Karpas-422 (cell line): Measurements from ENCODE around the gene CARD19. TPM values are rescaled to one million over a fixed set of nuclear protein-coding genes. Genes with fewer than 3 reads are reported as not detected.

Experiments
- DNase-seq: peaks from one replicate; pipeline ENCODE4 v3.0.0-alpha.2; 2015
- H2AFZ ChIP-seq: fragments of 200-600 bp; sonication (generic); 2 replicates; pipeline ENCODE4 v1.6.1; 2014; ENCODE audit warnings: antibody characterized with exemption, low read length, mixed read lengths
- H3K27ac ChIP-seq: fragments of 200-600 bp; sonication (generic); 2 replicates; pipeline ENCODE4 v1.5.1; 2014; ENCODE audit warnings: mild to moderate bottlenecking, low read length, moderate library complexity
- H3K27me3 ChIP-seq: fragments of 200-600 bp; sonication (generic); 2 replicates; pipeline ENCODE4 v1.6.1; 2014; ENCODE audit warnings: low read length, mixed read lengths
- H3K36me3 ChIP-seq: fragments of 200-600 bp; sonication (generic); 2 replicates; pipeline ENCODE4 v1.6.1; 2014; ENCODE audit warnings: low read length, mixed read lengths; ENCODE audit not compliant: insufficient read depth
- H3K4me1 ChIP-seq: fragments of 200-600 bp; sonication (generic); 2 replicates; pipeline ENCODE4 v1.6.1; 2014; ENCODE audit warnings: mild to moderate bottlenecking, low read length, mixed read lengths
- H3K4me2 ChIP-seq: fragments of 200-600 bp; sonication (generic); 2 replicates; pipeline ENCODE4 v1.6.1; 2014; ENCODE audit warnings: low read length, low read depth, mild to moderate bottlenecking; ENCODE audit not compliant: poor library complexity, severe bottlenecking
- H3K4me3 ChIP-seq: fragments of 200-600 bp; sonication (generic); 2 replicates; pipeline ENCODE4 v1.5.1; 2014; ENCODE audit warnings: mild to moderate bottlenecking, antibody characterized with exemption, low read length, mixed read lengths
- H3K79me2 ChIP-seq: fragments of 200-600 bp; sonication (generic); 2 replicates; pipeline ENCODE4 v1.6.1; 2014; ENCODE audit warnings: mild to moderate bottlenecking, low read length, mixed read lengths
- H3K9ac ChIP-seq: fragments of 200-600 bp; sonication (generic); 2 replicates; pipeline ENCODE4 v1.6.0; 2014; ENCODE audit warnings: low read length
- H3K9me2 ChIP-seq: fragments of 200-600 bp; sonication (generic), shearing (Covaris generic); replicated peaks from 2 replicates; pipeline ENCODE4 v1.6.0; 2014; ENCODE audit warnings: mild to moderate bottlenecking, low read length, moderate library complexity; ENCODE audit not compliant: insufficient read depth
- H3K9me3 ChIP-seq: fragments of 300-700, 200-600 bp; sonication (generic); 2 replicates; pipeline ENCODE4 v1.6.1; 2014; ENCODE audit warnings: low read length, mixed read lengths
- H4K20me1 ChIP-seq: fragments of 200-600 bp; sonication (generic); 2 replicates; pipeline ENCODE4 v1.6.1; 2014; ENCODE audit warnings: mild to moderate bottlenecking, antibody characterized with exemption, low read length, low read depth; ENCODE audit not compliant: insufficient read depth
- total RNA-seq: library from RNA; depleted of rRNA; stranded (reverse); fragments of >200 nt; shearing (Covaris generic); gene quantifications from 2 replicates; pipeline ENCODE4 v1.2.3, GENCODE V29; 2014; ENCODE audit warnings: low replicate concordance

The CARD19 gene
- total RNA-seq, 1 experiment from 2014 or later: 5.5 TPM

DNA sequence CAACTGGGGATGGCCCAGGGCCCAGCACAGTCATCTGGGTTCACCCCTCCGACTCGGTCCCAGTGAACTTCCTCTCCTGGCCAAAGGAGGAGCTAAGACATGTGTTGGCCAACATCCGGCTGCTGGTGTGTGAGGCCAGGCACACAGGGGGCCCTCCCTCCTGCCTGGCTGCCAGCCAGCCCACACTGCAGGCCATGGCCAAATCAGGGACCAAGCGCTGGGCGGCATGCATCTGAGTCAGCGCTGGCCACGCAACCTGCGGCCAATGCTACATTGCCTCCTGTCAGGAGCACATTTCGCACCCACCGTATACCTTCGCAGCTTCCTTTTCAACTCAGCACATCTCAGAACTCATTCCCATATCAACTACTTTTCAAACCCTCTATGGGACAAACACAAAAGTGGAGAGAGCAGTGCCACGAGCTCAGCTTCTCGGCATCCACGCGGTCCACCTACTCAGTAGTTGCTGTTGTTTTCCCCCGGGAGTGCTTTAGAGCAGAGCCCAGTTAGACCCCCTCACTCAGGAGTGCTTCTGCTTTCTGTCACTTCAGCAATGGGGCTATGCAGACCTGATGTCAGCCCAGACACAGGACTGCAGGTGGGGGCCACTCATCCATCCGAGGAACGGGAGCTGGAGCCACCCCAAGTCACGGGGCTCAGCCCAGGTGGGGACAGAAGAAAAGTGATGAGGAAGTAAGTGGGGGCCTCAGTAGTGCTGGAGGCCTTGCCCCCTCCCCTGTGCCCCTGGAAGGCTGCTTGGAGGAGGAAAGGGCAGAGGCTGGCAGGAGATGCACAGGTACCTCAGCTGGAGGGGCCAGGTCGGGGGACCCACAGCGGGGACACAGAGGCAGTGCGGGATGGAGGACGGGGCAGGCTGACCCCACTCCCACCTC, 24.2 kb downstream of the CARD19 start:
- Histone ChIP-seq H3K4me1 (peaks cover 14% of the 10 kb centered on the region), H2AFZ (peak overlapping the region; percentile 48; the same call in 1 of the 2 replicates), H3K9me3 (no peaks in the 10 kb centered on the region), H3K79me2 (no peaks in the 10 kb centered on the region), H3K4me3 (no peak overlapping the region), H4K20me1 (no peaks in the 10 kb centered on the region), H3K9ac (peak overlapping the region; percentile 36), H3K4me2 (peak overlapping the region; percentile 6), H3K27me3 (no peaks in the 10 kb centered on the region), H3K36me3 (no peaks in the 10 kb centered on the region), H3K27ac (0 out of 2 replicates have a peak overlapping the region, but pooled peaks have one; percentile 17), H3K9me2 (no peaks in the 10 kb centered on the region)
- DNase-seq: peak; percentile 81

DNA sequence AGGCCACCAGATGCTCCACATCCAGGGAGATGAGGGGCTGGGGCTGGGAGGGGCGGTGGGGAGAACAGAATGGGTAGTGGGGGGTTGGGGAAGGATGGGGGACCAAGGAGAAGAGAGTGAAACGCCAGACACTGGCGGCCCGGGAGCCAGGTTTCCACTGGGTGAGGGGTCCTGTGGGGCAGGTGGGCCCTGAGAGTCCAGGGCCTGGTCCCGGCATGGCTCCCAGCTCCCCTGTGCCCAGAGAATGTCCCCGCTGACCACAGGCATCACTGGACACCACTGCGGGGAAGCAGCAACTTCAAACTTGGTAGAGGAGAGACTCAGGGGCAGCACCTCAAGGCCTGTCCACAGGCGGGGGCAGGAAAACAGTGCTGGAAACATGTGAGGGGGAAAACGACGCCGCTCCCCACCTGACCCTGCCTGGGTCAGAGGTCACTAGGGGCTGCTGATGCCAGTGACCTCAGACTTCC, 24.9 kb downstream of the CARD19 start:
- Histone ChIP-seq H3K36me3 (no peaks in the 10 kb centered on the region), H3K27me3 (no peaks in the 10 kb centered on the region), H3K4me3 (no peak overlapping the region), H3K9me3 (no peaks in the 10 kb centered on the region), H3K79me2 (no peaks in the 10 kb centered on the region), H4K20me1 (no peaks in the 10 kb centered on the region), H3K4me1 (peaks cover 14% of the 10 kb centered on the region), H3K27ac (no peak overlapping the region), H2AFZ (no peak overlapping the region), H3K4me2 (no peak overlapping the region), H3K9ac (no peak overlapping the region), H3K9me2 (no peaks in the 10 kb centered on the region)
- no peak for DNase-seq

DNA sequence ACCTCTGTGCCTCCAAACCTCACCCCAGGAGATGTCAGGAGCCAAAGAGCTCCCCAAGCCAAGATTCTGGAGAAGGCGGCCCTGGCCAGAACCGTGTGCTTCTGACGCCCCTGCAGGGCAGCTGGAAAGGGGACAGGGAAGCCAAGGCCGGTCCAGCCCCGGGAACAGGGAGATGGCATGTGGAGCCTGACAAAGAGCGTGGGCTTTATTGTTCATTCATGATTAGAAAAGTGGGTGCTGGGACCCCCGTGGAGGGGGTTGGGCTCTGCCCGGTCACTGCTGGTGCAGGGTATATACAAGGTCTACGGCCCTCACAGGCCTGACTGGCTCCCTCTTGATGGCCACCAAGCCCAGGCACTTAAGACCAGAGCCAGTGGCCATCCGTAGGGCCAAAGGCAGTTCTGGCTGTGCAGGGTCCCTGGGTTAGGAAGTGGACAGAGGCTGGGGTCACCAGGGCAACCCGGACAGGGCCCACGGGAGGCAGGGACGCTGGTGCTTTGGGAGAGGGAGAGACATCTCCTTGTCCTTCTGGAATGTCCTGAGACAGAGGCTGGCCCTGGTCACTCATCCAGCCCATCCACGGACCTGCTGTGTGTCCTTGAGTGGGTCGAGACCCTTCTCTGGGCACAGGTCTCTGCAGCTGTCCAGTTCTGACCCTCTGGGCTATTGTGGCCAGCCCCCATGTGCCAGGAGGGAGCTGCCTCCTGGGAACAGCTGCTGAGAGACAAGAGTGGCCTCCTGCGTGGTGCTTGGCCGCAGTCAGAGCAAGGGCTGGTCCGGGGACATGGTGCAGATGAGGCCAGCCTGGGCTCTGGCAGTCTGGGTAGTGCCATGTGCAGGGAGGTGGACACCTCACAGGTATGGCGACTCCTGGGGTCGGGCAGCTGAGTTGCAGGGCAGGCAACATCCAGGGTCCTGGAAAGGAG, 25.6 kb downstream of the CARD19 start:
- H3K4me2 ChIP-seq: no peak overlapping the region
- H3K9me3 ChIP-seq: no peaks in the 10 kb centered on the region
- no peaks in the 10 kb centered on the region for H3K27me3 ChIP-seq
- no peaks in the 10 kb centered on the region for H3K79me2 ChIP-seq
- H4K20me1 ChIP-seq: no peaks in the 10 kb centered on the region
- H3K27ac ChIP-seq: no peak overlapping the region
- no peak overlapping the region for H3K4me3 ChIP-seq
- no peak overlapping the region for H2AFZ ChIP-seq
- peaks cover 14% of the 10 kb centered on the region for H3K4me1 ChIP-seq
- H3K9ac ChIP-seq: no peak overlapping the region
- H3K9me2 ChIP-seq: no peaks in the 10 kb centered on the region
- no peak for DNase-seq
- H3K36me3 ChIP-seq: no peaks in the 10 kb centered on the region

DNA sequence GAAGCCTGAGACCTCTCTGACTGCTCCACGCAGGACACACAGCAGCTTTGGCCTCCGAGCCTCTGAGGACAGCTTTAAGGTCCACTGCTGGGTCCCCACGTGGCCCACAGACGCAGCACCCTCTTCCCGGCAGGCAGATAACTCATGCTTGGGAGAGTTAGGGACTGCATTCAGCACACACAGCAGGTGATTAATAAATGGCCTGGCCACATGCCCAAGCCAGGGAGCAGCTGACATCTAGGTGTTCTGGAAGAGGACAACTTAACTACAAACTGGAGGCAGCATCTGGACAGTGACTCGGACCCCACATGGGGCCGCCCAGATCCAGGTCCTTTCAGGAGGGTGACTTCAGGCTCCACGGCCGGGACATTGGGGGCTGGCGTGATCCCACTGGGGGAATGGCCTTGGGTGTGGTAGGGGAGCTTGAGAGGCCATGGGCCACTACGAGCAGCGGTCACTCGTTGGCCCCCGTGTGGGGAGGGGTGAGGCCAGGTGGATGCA, 26.8 kb downstream of the CARD19 start:
- Histone ChIP-seq H3K9ac (no peak overlapping the region), H3K9me3 (no peaks in the 10 kb centered on the region), H4K20me1 (no peaks in the 10 kb centered on the region), H3K4me2 (no peak overlapping the region), H3K9me2 (no peaks in the 10 kb centered on the region), H3K79me2 (no peaks in the 10 kb centered on the region), H3K36me3 (no peaks in the 10 kb centered on the region), H3K4me1 (peaks cover 14% of the 10 kb centered on the region), H3K27ac (no peak overlapping the region), H3K4me3 (no peak overlapping the region), H3K27me3 (no peaks in the 10 kb centered on the region), H2AFZ (no peak overlapping the region)
- no peak for DNase-seq

DNA sequence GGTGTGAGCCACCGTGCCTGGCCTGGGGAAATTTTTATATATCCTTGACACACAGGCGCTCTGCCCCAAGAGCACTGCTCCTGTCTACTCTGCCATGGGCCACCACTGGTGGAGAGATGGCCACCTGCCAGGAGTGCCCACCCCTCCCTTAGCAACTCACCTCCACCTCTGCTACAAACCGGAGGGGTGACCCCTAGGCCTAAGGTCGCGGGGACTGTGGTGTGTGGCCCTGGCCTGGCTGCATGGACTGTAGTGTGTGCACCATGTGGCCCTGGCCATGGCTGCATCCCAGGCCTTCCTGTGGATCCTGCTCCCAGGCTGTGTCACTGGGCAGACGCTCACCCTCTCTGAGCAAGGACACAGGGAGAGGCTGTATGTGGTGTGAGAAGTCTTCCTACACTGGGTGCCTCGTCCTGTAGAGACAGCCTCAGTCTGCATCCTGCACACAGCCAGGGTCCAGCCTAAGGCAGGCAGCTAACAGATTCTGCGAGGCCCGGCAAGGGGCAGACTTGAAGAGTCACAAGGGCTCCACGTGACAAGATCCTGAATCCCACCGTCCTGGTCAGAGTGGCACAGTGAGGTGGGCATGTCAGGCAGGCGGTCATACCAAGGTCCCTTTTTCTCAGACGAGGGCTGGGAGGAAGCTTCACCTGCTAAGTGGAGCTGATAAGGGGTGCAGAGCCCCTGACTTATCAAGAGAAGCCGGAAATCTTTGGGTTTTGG, 27.7 kb downstream of the CARD19 start:
- Histone ChIP-seq H3K4me2 (no peak overlapping the region), H3K27me3 (no peaks in the 10 kb centered on the region), H3K27ac (no peak overlapping the region), H3K36me3 (no peaks in the 10 kb centered on the region), H3K9ac (no peak overlapping the region), H3K4me1 (peaks cover 14% of the 10 kb centered on the region), H3K9me3 (no peaks in the 10 kb centered on the region), H4K20me1 (no peaks in the 10 kb centered on the region), H3K79me2 (no peaks in the 10 kb centered on the region), H3K4me3 (no peak overlapping the region), H3K9me2 (no peaks in the 10 kb centered on the region), H2AFZ (no peak overlapping the region)
- no peak for DNase-seq

DNA sequence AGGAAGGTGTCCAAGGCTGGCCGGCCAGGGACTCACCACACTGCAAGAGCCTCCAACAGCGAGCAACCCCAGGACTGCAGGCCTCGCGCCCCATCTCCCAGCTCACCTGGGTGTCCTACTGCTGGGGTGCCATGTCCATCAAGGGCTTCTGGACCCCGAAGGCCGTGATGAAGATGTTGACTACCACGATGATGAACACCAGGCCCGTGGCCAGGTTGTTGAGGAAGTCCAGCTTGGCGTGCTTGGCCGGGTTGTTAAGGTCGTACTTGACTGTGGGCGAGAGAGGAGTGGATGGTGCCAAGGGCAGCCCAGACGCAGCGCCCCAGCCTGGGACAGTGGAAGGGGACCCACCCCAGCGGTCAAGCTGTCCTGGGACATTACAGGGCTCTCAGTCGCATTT, 28.8 kb downstream of the CARD19 start:
- H3K9ac ChIP-seq: no peak overlapping the region
- no peak overlapping the region for H3K4me2 ChIP-seq
- H3K27ac ChIP-seq: no peak overlapping the region
- H3K27me3 ChIP-seq: no peaks in the 10 kb centered on the region
- no peaks in the 10 kb centered on the region for H3K9me2 ChIP-seq
- no peaks in the 10 kb centered on the region for H3K9me3 ChIP-seq
- no peaks in the 10 kb centered on the region for H3K79me2 ChIP-seq
- no peak overlapping the region for H3K4me3 ChIP-seq
- H3K36me3 ChIP-seq: no peaks in the 10 kb centered on the region
- H2AFZ ChIP-seq: no peak overlapping the region
- H4K20me1 ChIP-seq: no peaks in the 10 kb centered on the region
- DNase-seq: no peak
- H3K4me1 ChIP-seq: peaks cover 9% of the 10 kb centered on the region

DNA sequence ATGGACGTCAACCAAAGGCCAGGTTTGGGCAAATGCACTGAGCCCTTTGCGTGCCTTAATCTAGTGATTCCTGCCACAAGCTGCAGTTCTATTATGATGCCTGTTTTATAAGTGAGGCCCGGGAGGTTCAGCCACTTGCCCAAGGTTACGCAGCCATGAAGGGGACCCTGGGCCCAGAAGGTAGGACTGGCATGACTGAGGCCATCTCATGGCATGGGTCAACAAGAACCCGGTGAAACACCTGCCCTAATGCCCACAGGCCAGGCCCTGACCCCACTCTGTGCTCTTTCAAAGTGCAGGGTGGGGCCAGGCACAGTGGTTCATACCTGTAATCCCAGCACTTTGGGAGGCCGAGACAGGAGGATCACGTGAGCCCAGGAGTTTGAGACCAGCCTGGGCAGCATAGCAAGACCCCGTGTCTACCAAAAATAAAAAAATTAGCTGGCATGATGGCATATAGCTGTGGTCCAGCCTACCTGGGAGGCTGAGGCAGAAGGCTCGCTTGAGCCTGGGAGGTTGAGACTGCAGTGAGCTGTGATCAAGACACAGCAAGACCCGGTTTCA, 29.4 kb downstream of the CARD19 start:
- H3K27ac ChIP-seq: no peak overlapping the region
- no peaks in the 10 kb centered on the region for H3K9me2 ChIP-seq
- DNase-seq: no peak
- no peak overlapping the region for H3K9ac ChIP-seq
- H3K27me3 ChIP-seq: no peaks in the 10 kb centered on the region
- no peaks in the 10 kb centered on the region for H3K9me3 ChIP-seq
- H3K4me3 ChIP-seq: no peak overlapping the region
- no peaks in the 10 kb centered on the region for H3K36me3 ChIP-seq
- no peaks in the 10 kb centered on the region for H4K20me1 ChIP-seq
- H3K4me2 ChIP-seq: no peak overlapping the region
- no peak overlapping the region for H2AFZ ChIP-seq
- peaks cover 3% of the 10 kb centered on the region for H3K4me1 ChIP-seq
- no peaks in the 10 kb centered on the region for H3K79me2 ChIP-seq
